T1000 (cell line): Measurements from ENCODE around the gene MBNL2.

Experiments used
- DNase-seq: peaks from one replicate; lab custom pipeline; 2025; ENCODE audit warnings: mixed read lengths; lab: John Stamatoyannopoulos, UW

MBNL2 gene

DNA sequence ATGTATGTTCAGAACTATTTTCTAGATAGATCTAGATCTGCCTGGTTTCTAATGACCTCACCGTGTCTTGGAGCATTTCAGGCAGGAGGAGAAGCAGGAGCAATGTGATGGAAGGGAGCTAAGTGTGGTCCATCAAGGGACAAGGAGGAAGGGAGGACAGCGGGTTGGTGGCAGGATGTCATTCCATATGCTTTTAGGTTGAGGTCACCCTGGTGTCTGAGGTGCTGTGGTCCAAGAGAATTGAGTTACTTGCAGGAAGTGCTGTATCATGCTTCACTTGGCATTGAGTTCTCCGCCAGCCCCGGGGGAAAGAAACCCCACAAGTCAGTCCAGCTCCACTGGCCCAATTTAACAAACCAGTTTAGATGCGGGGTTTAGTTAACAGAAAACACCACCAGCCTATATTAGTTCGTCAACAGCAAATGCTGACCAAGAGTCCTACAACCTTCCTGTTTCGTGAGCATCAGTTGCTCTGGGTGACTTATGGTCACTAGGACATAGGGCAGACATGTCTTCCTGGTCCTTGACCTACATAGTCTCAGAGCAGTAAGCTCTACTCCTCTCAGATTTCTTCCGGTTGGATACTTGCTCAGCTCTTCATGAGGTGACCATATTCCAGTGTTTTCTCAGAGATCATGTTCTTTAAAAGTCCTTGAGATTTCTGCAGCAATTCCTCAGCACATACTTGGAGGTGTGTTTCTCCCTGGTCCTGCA lies 79.4 kb downstream of the MBNL2 start:
- DNase-seq, result no peak

GRCh38 chr13:97302611-97303010 lies 80.5 kb downstream of the MBNL2 start:
- no peak for DNase-seq

DNA sequence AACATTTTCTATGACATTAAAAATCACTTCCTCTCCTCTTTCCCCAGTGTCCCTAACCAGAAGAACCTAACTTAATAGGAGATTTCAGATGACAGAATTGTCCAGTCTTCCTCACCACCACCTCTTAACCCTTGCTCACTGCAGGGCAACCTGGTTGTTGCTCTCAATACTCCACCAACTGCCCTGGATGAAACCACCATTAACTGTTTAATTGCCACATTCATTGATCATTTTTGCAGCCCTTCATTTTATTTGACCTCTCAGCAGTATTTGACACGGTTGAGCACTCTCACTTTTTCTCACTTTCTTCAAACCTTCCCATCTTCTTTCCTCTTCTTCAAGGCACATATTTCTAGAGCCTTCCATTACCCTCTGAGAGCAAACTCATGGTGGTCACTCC lies 84.0 kb downstream of the MBNL2 start:
- DNase-seq, result no peak

GRCh38 chr13:97306645-97307044 lies 84.5 kb downstream of the MBNL2 start:
- no peak for DNase-seq

DNA sequence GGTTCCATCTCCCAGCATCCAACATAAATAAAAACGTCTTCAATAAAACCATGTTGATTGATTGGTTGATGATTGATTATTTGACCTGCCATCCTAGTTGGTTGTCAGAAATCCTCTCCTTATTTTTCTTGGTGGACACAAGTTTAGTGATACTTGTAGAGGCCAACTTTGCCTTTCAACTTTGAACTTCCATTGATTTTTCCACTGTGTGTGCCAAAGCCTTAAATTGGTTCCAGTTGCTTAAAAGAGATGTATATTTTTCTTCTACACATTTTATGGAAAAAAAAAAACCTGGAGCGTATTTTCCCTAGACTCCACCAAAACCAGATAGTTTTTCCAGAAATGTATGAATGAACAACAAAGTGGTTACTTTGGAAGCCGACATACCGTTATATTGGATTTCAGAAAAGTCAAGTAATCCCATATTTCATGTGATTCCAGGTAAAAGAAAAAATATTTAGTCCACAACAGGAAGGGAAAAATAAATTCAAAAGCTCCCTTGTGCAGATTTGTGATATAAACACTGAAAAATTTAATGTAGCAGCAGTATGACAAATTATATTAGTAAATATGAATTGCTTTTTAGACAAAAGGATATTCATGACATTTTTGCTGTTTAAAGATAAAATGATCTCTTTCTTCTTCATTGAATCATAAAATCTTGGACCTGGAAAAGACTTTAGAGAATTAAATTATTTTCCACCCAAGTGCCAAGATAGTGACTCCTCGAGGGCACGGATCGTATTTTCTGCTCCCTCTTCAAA lies 85.2 kb downstream of the MBNL2 start:
- no peak for DNase-seq

DNA sequence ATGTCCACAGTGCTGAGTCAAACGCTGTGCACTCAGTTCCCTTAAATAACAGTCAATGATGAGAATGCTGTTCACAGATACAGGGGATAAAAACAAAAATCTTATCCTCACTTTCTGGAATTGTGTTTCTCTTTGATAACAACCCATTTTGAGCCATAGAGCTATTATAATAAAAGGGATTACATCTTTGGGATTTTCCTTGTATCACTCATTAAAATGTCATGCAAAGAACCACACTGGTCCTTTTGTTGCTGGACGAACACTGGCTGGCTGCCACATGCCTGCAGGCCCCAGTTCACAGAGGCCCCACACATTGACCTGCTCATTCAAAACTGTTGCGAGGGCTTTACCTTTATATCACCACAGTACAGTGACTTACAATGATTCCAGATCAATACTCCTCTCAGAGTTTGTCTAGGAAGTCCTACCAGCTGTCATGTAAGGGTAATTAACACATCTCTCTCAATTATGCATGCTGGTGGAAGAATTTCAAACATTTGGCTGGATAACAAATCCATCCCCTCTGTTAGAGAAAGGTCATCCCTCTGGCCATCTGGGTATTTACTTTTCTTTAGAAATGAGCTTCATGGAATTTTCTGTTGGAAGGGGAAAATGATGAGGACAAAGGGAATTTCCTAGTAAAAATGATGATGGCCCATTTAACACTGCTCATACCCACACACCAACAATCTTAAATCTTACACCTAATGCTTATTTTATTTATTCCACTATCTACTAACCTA lies 85.9 kb downstream of the MBNL2 start:
- peak; percentile 58 for DNase-seq

DNA sequence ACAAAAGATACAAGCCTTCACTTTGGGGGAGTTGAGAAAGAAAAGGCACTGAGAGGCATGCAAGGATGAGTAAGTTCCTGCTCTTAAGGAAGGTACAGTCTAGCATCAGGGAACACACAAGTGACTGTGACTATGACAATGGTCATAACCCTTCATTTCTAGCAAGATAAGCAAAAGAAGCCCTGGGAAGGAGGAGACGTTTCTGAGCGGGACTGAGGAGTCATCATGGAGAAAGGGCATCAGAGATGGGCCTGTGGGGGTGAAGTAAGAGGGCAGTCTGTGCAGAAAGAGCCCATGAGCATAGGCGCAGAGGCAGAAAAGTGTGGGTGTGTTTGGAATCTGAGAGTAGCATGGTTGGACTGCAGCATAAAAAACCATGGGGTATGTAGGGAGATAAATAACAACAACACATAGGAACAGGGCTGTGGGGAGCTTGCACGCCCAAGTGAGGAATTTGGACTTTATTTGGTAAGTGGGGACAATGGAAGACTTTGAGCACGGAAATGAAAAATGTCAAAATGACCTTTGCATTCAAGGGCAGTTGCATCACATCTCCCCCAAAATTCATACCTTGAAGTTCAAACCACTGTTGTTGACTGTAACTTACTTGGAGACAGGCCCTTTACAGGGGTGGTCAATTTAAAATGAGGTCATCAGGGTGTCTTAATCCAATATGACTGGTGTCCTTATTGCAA lies 86.7 kb downstream of the MBNL2 start:
- DNase-seq, result no peak

GRCh38 chr13:97310809-97311436 lies 88.8 kb downstream of the MBNL2 start:
- DNase-seq, result no peak

GRCh38 chr13:97311956-97312355 lies 89.8 kb downstream of the MBNL2 start:
- no peak for DNase-seq

GRCh38 chr13:97313551-97314260 lies 91.6 kb downstream of the MBNL2 start:
- no peak for DNase-seq

DNA sequence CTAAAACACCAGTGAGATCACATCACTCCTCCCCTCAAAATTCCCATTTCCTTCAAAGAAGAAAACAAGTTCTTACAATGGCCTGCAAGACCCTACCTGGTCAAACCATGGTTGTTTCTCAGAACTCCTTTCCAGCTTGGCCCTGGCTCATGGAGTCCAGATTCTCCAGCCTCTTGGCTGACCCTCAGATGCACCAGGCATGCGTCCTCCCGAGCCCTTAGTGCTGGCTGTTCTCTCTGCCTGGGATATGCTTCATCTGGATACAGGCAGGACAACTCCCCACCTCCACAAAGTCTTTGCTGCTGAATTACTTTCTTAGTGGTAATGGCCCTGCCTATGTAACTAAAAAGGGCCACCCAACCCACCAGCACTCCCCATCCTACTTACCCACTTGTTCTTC lies 94.3 kb downstream of the MBNL2 start:
- no peak for DNase-seq

- no peak for DNase-seq
Measured at GRCh38 chr13:97317933-97318332, 95.8 kb downstream of the MBNL2 start.

GRCh38 chr13:97318532-97318931 lies 96.4 kb downstream of the MBNL2 start:
- DNase-seq, result no peak

DNA sequence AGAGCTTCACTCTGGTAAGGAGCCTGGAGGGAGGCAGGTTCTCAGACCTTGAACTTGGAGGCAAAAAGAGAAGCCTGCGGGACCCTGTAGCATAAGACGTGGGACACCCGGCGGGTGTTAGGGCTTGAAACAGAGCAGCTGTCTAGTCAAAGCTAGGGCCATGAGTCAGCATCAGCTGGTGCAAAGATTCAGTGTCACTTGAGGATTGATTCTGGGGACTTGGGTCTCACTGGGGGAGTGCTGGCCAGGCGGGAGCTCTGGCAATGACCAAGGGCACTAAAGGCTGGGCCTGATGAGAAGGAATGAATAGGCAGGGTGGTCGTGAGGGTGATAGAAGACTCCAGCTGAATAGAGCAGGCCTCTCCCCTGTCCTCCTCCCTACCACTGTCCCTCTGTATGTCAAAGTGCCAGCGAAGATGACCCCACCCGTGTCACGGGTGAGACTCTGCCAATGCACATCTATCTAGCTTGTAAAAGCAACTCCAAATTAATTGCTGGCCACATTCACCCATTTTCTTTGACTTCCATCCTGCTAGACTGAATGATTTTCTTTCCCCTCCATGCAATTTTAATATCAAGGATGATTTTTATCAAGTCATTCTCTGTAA lies 97.1 kb downstream of the MBNL2 start:
- no peak for DNase-seq

DNA sequence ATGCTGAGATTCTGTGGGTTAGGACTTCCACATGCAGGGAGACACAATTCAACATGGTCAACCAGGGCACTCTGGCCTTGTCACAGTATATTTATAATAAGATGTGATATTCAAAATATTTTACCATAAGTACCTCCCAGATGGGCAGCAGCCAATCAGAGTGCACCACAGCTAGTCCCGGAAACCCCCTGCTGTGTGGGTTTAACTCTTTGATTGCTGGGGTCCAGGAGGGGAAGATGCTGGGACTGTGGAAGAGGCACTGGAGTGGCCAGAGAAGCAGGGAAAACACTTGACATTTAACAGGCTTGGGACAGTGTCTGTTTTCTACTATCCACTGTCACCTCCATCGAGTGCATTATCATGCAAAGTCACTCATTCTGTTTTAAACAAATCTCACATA lies 99.0 kb downstream of the MBNL2 start:
- DNase-seq, result no peak

DNA sequence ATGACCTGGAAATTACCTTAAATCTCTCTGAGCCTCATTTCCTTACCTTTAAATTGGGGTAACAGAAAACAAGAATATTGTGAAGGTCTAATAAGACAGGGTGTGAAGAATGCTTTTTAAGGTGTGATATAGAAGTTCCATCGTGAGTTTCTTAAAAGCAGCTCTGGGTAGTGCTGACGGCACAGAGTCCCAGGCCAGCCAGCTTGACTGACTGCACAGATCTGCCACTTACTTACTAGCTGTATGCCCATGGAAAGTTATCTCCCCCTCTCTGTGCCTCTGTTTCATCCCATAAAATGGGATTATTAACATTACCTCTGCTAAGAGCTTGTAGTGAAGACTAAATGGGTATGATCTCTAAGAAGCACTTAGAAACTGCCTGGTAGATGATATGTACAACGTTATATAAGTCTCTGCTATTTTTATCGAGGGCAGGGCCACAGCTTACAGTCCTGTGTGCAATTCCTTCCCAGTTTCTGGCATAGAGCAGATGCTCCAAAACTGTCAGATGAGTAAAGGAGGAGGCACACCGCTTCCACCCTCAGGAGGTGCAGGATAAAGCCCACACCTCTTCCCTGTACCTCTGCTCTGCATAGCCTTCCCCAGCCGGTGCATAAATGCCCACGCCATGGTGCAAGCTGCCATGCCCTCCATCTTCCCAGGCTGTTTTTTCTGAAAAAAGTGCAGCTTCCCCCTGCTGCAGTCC lies 99.6 kb downstream of the MBNL2 start:
- no peak for DNase-seq

DNA sequence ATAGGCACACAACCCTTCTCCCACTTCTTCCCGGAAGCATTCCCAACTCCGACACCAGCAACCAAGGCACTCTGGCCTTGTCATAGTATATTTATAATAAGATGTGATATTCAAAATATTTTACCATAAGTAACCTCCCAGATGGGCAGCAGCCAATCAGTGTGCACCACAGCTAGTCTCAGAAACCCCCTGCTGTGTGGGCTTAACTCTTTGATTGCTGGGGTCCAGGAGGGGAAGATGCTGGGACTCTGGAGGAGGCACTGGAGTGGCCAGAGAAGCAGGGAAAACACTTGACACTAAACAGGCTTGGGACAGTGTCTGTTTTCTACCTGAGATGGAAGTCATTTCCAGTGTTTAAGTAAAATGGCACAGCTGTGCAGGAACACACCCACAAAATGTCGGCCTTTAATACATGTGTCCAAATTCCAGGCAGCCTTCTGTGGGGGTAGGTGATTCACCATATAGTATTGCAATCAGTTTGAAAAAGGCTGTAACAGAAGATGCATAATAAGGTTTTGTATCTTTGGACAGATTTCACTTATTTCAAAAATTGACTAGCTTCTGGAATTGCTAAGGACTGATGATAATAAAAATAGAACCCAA lies 100.7 kb downstream of the MBNL2 start:
- DNase-seq, result no peak

- no peak for DNase-seq
Measured at GRCh38 chr13:97324115-97324514, 102.0 kb downstream of the MBNL2 start.

DNA sequence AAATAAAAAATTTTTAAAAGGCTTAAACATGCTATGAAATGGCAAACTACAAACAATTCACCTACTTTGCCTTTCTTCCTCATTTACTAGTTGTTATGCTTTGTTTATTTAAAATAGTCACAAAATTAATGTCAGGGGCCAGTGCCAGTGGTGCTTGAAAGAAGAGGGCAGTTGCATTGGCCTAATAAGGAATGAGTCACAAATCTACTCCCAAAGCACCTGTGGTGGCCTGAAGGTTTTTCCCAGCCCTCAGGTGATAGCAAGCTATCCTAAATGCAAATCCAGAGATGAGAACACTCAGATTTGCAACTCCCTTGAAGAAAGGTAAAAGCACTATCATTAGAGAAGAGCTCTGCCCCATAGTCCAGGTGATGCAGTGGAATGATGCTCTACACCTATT lies 103.6 kb downstream of the MBNL2 start:
- no peak for DNase-seq

DNA sequence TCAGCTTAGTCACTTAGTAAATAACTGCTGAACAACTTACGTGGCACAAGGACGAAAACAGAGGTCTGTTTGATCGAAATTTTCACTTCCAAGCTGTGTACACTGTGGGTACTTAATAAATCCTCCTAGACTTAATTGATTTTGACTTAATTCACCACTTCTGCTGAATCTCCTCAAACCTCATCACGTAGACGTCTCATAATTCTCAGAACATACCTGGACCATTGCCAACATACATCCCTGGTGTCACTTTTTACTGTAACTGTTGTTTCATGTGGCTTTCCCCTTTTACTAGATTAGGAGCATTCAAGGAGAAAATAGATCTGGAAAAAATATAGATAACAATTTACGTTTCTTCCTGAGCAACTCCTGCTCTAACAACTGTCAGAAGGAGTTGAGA lies 105.0 kb downstream of the MBNL2 start:
- no peak for DNase-seq
